GM21423 (cell line): ENCODE data around the gene NTN5.
"Not testable (repeated sequence)": the region's sequence is repeated elsewhere in the genome, so short reads cannot be mapped to it uniquely, and the experiment has no call there.

Experiments
- ATAC-seq: cut with Tn5 transposase; IDR thresholded peaks from one replicate; pipeline ENCODE4 v1.9.1; 2021; ENCODE audit warnings: mild to moderate bottlenecking, moderate library complexity; ENCODE audit not compliant: unreplicated experiment

Gene NTN5

GRCh38 chr19:48698046-48698445 lies 25.2 kb upstream of the NTN5 start:
- no peak for ATAC-seq

- ATAC-seq = no peak
Observed at GRCh38 chr19:48696353-48697010, 23.7 kb upstream of the NTN5 start.

GRCh38 chr19:48695743-48696352 lies 23.0 kb upstream of the NTN5 start, which contains the start of gene FUT2:
TSS of gene FUT2 (plus strand) at chr19:48695971. CDS start at chr19:48702957, 6,986 bp downstream.
- ATAC-seq = no peak

- not testable (repeated sequence) for ATAC-seq
Observed at GRCh38 chr19:48693629-48694028, 20.8 kb upstream of the NTN5 start.

GRCh38 chr19:48689449-48689848 lies 16.6 kb upstream of the NTN5 start:
- no peak for ATAC-seq

GRCh38 chr19:48687776-48688175 lies 15.0 kb upstream of the NTN5 start:
- no peak for ATAC-seq

GRCh38 chr19:48686637-48687036 lies 13.8 kb upstream of the NTN5 start:
- ATAC-seq = not testable (repeated sequence)

- ATAC-seq = no peak
Observed at GRCh38 chr19:48686088-48686487, 13.3 kb upstream of the NTN5 start.

GRCh38 chr19:48685583-48685982 lies 12.8 kb upstream of the NTN5 start:
- no peak for ATAC-seq

- ATAC-seq = no peak
Observed at GRCh38 chr19:48683349-48683748, 10.5 kb upstream of the NTN5 start.

GRCh38 chr19:48681127-48681470 lies 8.3 kb upstream of the NTN5 start:
- no peak for ATAC-seq

GRCh38 chr19:48680436-48681126 lies 7.8 kb upstream of the NTN5 start:
- ATAC-seq = no peak

- ATAC-seq = not testable (repeated sequence)
Observed at GRCh38 chr19:48680006-48680405, 7.2 kb upstream of the NTN5 start.

- ATAC-seq = no peak
Observed at GRCh38 chr19:48678201-48678600, 5.4 kb upstream of the NTN5 start.

GRCh38 chr19:48676887-48677286 lies 4.1 kb upstream of the NTN5 start:
- no peak for ATAC-seq

- ATAC-seq = no peak
Observed at GRCh38 chr19:48676487-48676886, 3.7 kb upstream of the NTN5 start.

- no peak for ATAC-seq
Observed at GRCh38 chr19:48674921-48675824, 2.4 kb upstream of the NTN5 start.

GRCh38 chr19:48674216-48674809 lies 1.5 kb upstream of the NTN5 start:
- no peak for ATAC-seq

GRCh38 chr19:48673436-48674100 lies 751 bp upstream of the NTN5 start:
- no peak for ATAC-seq

- no peak for ATAC-seq
Observed at GRCh38 chr19:48671446-48671995, 1.3 kb downstream of the NTN5 start.
